HG03045 (cell line): ENCODE measurements around the gene UBC.

Experiments used
- ATAC-seq: cut with Tn5 transposase; IDR thresholded peaks from one replicate; pipeline ENCODE4 v1.9.1; 2021; ENCODE audit warnings: mild to moderate bottlenecking, moderate library complexity; ENCODE audit not compliant: unreplicated experiment

UBC gene

DNA sequence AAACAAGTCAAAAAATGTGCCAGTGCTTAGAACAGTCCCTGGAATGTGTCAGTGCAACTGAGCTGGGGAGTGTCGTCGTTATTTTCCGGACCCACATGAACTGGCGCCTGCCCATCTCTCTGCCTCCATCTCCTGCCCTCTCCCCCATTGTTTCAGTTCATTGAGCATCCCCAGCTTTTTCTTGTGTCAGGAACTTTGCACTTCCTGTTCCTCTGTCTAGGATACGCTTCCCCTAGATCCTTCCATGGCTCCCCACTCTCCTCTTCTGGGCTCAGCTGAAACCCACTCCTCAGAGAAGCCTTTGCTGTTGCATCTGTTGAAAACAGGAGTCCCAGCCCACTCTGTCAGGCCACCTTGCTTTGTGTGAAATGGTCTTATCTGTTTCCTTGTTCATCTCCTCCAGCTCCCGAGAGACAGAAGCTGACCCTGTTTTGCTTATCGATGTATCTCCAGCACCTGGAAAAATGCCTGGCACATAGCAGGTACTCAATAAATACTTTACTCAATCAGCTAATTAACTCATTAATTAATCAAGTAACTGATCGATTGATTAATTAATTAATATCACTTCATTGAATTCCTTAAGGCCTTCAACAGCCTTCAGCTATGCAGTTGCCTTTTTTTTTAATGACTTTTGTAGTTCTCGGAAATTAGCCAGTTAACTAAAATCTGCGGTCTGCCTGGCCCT lies 48.1 kb downstream of the UBC start:
- ATAC-seq: no peak

- ATAC-seq: no peak
Measured at GRCh38 chr12:124865728-124866127, 48.7 kb downstream of the UBC start.

DNA sequence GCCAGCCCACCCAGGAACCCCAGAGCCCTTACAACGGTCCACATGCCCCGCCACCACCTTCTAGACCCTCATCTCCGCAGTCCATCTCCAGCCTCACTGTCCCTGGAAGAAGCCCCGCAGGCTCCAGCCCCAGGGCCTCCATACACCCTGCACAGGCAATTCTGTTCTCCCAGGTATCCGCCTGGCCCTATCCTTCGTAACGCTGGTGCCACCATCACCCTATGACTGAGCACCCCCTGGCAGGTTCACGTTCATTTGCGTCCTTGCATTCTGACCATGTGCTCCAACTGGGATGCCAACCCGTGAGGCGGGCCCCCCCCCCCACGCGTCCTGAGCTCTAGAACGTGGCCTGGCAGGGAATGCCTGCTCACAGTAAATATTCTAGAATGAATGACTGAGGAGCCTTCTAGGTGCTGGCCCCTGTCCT lies 50.1 kb downstream of the UBC start:
- no peak for ATAC-seq

- ATAC-seq: peak; percentile 76
Measured at GRCh38 chr12:124863416-124864325, 50.8 kb downstream of the UBC start, which contains the start of gene SCARB1. TSS of gene SCARB1 (minus strand) at chr12:124863864. CDS start at chr12:124863720, 144 bp downstream.

- ATAC-seq: peak; percentile 17
Measured at GRCh38 chr12:124862768-124863415, 51.6 kb downstream of the UBC start.

DNA sequence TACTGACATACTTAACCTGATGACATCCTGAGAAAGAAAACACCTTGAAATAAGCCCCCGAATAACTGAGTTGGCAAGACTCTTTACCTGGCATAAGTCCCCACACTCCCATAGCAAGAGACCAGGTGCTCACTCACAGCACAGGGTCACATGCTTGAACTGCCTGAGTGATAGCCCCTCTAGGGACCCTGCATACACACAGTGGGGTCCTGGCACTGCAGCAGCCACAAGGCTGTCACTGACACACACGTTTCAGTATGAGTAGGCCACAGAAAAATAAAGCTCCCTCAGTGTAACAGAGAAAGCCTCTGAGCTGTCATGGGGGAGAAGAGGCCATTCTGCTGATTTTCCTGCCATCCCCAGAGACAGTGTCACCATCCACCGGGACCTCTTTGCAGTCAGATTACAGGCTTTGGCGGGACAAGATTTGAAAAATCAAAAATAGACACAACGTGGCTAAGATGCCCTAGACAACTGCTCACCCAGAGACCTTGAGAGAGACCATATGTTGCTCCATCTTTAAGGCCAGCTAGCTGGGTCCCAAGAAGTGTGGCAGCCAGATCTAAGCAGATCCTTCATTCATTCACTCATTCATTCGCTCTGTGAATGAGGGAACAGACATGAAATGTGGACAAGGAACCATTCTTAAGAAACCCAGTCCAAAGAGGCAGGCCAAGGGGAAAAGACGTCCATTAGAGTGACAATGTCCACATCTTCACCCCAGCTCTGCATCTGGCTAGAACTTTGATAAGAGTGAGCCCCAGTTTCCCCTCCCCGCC lies 52.4 kb downstream of the UBC start:
- ATAC-seq: no peak
